T-helper 1 cell (primary cell): ENCODE measurements around the gene PITPNC1.
"Not testable (repeated sequence)": the region's sequence is repeated elsewhere in the genome, so short reads cannot be mapped to it uniquely, and the experiment has no call there.

Experiments used
- DNase-seq, 5 donors: peaks; one replicate each; pipeline ENCODE4 v3.0.0-alpha.2; 2012 to 2020

The PITPNC1 gene

GRCh38 chr17:67633751-67634211 lies 256.7 kb downstream of the PITPNC1 start:
- DNase-seq, result no peak

- DNase-seq, result no peak
Measured at GRCh38 chr17:67635681-67636080, 258.6 kb downstream of the PITPNC1 start.

DNA sequence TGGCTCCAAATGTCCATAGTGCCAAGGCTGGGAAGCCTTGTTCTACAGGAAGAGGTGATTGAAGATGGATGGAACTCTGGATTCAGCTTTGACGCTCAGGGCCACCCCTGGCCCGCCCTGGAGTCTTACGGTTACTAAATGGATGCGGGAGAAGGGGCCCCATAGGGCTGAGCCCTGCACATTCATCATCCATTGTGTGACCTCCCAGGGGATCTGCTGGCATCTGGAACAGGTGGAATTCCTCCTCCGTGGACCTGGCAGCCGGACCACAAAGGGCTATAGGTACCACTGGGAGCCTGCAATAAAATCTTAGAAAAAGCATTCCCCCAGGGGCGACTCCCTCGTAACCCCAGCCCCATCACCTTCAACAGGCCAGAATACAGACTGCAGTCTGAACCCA lies 259.2 kb downstream of the PITPNC1 start:
- DNase-seq, result no peak

GRCh38 chr17:67636834-67637520 lies 259.9 kb downstream of the PITPNC1 start:
- DNase-seq, result no peak

- no peak for DNase-seq
Measured at GRCh38 chr17:67637901-67638641, 261.0 kb downstream of the PITPNC1 start.

DNA sequence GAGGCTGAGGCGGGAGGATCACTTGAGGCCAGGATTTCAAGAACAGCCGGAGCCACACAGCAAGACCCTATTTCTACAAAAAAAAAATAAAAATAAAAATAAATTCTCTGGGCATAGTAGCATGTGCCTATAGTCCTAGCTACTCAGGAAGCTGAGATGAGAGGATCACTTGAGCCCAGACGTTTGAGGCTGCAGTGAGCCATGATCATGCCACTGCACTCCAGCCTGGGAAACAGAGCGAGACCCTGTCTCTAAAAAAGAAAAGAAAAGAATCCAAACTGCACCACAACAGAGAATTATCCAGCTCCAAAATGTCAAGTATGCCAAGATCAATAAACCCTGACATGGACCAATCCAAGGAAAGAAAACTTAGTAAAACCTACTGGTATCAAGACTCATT lies 261.8 kb downstream of the PITPNC1 start:
- DNase-seq, result no peak

- DNase-seq, result no peak
Measured at GRCh38 chr17:67639555-67639954, 262.5 kb downstream of the PITPNC1 start.

DNA sequence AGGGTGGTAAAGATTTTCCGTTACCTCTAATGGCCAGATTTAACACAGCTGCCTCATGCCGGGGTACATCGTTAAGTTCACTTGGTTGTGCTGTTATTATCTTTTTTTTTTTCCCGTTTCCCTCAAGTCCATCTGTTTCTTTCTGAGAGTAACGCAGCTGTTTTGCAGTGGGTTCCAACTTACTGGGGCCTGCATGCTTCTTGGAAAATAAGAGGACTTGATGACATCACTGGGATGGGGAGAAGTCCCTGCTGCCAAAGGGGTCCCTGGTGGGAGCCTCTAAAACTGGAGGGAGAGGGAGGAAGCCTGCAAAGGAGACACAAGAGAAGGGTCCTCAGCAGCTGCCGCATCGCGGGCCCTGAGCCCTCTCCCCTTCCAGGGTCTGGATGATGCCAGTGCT lies 262.9 kb downstream of the PITPNC1 start:
- no peak for DNase-seq

DNA sequence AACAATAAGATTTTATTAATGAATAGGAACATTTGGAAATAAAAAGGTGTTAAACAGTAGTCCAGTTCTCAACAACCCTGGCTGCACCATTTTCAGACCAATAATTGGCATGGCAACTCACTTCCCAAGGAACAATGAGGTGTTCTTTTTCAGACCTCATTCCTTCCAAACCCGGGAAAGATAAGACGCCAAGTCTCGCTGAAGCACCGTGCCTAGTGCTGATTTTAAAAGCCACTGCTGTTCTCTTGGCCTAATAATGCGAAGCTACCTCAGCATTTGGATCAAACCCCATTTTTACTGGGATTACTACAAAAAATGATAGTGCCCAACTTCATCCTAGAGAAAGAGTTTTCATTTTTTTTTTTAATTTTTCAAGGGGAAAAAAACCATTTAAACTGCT lies 265.4 kb downstream of the PITPNC1 start:
- DNase-seq, result no peak

DNA sequence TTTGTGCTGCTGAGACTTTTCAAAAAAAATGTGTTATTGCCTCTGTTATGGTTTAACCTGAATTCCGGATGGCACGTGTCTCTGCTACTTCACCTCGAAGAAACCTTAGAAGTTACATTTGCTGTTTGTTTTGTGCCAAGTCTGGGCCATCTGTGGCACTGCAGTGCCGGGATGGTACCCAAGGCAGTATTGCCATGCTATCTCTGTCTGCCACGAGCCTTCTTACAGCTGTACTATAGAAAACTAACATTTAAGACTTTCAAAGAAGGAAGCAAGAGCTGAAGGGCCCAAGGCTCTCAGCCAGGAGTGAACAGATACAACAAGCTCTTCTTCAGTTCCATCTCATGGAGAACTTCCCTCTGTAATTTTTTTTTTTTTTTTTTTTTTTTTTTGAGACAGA lies 267.0 kb downstream of the PITPNC1 start:
- no peak for DNase-seq

GRCh38 chr17:67645195-67645594 lies 268.1 kb downstream of the PITPNC1 start:
- not testable (repeated sequence) for DNase-seq

DNA sequence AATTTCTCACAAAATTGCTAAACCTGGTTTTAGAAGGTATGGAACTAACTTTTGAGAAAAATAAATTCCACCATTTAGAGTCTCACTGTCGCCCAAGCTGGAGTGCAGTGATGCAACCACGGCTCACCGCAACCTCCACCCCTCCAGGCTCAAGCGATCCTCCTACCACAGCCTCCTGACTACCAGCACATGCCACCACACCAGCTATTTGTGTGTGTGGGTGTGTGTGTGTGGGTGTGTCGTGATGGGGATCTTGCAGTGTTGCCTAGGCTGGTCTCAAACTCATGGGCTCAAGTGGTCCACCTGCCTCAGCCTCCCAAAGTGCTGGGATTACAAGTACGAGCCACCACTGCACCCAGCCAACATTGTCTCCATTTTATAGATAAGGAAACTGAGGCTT lies 269.4 kb downstream of the PITPNC1 start:
- no peak for DNase-seq

DNA sequence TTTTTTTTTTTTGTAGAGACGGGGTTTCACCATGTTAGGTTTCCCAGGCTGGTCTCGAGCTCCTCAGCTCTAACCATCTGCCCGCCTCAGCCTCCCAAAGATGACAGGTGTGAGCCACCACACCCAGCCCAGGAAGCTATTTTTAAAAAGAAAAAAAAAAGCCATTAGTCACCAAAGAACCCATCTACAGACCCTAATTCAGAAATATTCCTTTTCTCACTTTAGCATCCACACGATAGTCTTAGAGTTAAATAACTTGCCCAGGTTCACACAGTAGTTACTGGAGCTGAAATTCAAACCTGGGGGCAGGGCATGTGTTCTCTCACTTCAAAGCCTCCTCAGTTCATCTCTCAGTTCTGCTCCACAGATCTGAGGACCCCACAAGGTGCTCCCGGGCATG lies 270.4 kb downstream of the PITPNC1 start:
- no peak for DNase-seq

GRCh38 chr17:67648032-67648905 lies 271.2 kb downstream of the PITPNC1 start:
- DNase-seq, result no peak

- not testable (repeated sequence) for DNase-seq
Measured at GRCh38 chr17:67648906-67649295, 271.8 kb downstream of the PITPNC1 start.

- no peak for DNase-seq
Measured at GRCh38 chr17:67649891-67650290, 272.8 kb downstream of the PITPNC1 start.

- DNase-seq, result not testable (repeated sequence)
Measured at GRCh38 chr17:67651218-67651579, 274.1 kb downstream of the PITPNC1 start.

- DNase-seq, result no peak
Measured at GRCh38 chr17:67652433-67652832, 275.4 kb downstream of the PITPNC1 start.

- no peak for DNase-seq
Measured at GRCh38 chr17:67655478-67656148, 278.5 kb downstream of the PITPNC1 start.

DNA sequence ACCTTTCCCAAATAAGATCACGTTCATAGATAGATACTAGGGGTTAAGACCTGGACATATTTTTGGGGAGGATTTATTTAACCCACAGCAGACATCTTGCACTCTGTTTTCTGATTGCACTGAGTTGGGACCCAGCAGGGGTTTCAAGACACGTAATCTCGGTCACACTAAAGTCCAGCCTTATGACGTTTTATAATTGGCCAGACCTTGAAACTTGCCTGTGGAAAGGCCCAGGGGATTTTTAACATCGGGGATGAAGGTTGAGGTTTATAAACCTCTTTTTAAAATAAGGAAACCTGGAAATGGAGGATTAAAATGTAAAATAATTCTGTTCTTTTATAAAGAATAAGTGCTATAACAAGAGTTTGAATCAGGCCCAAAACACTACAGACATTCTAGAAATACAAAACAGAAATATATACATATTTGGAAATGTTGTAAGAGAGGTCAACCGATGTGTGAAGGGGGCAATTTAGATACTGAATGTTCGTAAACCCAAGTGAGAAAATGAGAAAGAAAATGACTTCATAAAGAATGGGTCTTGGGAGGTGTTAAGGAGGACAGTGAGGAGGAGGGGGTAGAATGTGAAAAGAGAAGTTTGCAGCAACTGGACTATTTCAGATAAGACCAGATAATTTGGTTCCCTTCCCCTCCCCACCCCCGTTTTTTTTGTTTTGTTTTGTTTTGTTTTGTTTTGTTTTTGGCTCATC lies 279.6 kb downstream of the PITPNC1 start:
- DNase-seq, result no peak

GRCh38 chr17:67657596-67657995 lies 280.5 kb downstream of the PITPNC1 start:
- no peak for DNase-seq

- no peak for DNase-seq
Measured at GRCh38 chr17:67658265-67658664, 281.2 kb downstream of the PITPNC1 start.
